Activated effector memory CD4-positive, alpha-beta T cell treated with anti-CD3 and anti-CD28 coated beads, Interleukin-2, amount 50 U/mL, for 16 hours (primary cell): ENCODE results near the gene OR4S2.

Experiments
- DNase-seq: peaks from one replicate; pipeline ENCODE4 v3.0.0-alpha.2; 2020

The OR4S2 gene, protein sequence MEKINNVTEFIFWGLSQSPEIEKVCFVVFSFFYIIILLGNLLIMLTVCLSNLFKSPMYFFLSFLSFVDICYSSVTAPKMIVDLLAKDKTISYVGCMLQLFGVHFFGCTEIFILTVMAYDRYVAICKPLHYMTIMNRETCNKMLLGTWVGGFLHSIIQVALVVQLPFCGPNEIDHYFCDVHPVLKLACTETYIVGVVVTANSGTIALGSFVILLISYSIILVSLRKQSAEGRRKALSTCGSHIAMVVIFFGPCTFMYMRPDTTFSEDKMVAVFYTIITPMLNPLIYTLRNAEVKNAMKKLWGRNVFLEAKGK

DNA sequence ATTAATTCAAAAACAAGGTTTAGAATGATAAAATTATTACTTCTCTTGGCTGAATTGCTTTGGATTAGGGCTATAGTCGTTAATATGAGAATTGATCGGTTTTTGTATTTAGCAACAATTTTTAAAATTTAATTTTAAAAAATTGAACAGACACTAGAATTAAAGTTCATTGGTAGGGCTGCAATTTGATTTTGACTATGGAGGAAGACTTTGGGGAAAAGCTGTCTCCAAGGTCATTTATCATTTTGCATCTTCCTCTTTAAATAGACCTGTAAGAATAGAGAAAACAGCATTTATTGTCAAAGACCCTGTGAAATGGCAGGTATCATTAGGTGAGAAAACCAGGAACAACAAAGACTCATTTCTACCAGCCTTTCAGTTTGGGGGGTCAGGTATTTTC is at the start of gene OR4S2:
OR4S2 (plus strand) TSS at position 301 of the 400 bp plus-strand sequence. CDS start 2,577 bp downstream, outside the sequence.
- DNase-seq = no peak

DNA sequence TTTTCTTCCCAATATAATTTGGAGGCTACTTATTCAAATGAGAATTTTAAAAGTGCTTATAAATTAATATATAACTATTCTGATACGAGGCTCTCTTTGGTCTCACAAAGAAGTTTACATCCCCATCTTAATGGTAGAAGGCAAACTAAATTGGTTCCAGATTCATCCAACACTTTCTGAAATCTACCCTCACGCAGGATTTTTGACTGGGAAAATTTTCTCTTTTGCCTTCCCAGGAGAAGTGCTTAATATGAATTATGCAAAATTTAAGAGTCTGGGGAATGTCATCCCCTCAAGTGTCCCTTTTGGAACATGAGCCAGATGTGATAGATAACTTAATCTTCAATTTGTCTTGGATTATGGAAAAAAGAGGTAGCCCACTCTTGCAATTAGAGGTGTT is 40.6 kb upstream of the OR4S2 start, which contains the start of gene OR4C11:
OR4C11 (minus strand) TSS at position 101 of the 400 bp plus-strand sequence. CDS start 3,272 bp downstream, outside the sequence.
- no peak for DNase-seq

DNA sequence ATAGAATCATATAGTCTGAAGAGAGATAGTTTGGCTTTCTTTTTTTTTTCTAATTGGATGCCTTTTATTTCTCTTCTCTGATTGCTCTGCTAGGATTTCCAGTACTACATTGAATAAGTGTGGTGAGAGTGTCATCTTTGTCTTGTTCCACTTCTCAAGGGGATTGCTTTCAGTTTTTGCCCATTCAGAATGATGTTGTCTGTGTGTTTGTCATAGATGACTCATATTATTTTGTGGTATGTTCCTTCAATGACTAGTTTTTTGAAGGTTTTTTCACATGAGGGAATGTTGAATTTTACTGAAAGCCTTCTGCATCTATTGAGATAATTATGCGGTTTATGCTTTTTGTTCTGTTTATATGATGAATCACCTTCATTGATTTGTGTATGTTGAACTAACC is 23.6 kb upstream of the OR4S2 start:
- DNase-seq = no peak

DNA sequence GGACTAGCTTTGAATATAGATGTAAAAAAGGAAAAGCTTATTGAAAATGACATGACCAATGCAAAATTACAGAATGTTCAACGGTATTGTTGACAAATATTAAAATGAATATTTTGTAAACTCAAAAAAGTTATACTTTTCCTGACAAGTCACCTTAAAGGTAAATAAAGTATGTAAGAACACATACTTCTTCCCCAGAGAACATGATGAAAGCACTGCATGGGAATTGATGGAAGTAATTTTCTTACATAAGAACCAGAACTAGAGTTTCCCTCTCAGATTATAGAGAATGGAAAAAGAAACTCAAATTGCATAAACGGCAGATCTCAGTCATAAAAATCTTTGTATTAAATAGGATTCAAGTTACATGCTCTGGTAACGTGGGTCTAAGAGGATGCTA is 13.3 kb upstream of the OR4S2 start, which contains the start of gene OR4P4:
OR4P4 (plus strand) TSS at position 301 of the 400 bp plus-strand sequence.
- no peak for DNase-seq

DNA sequence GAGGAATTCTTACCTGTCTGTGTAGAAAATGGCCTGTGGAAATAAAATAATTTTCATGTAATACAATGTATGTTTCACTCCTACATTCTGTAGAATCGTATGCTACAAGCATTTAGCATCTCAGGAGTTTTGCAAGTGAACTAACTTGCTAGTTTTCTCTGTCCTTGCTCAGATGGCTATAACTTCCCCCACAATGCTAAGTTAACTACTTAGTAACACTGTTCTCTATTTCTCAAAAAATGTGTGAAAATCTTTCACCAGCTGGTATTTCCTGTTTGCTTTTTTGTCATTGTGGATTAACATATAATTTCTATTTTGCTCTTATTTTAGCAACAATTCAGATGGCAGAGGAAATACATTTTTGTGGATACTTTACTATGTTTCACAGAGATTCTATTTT is 4.4 kb downstream of the OR4S2 start:
- DNase-seq = no peak

DNA sequence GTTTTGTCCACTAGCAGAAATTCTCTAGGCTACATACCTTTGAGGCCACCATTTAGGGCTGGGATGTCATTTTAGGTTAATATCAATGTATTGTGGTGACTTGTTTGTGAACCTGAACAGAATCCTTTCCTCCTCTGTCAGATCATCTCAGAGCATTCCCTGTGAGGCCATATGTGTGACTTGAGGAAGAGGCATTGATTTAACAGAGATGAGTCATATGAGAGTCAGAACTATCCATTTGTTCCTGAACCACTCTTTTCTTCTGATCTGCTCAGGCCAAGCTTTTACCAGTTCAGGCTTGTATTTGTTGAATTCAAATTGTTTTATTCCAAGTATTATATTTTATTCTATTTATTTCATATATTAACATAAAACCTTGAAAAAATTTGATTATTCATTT is 7.0 kb downstream of the OR4S2 start:
- DNase-seq = no peak

DNA sequence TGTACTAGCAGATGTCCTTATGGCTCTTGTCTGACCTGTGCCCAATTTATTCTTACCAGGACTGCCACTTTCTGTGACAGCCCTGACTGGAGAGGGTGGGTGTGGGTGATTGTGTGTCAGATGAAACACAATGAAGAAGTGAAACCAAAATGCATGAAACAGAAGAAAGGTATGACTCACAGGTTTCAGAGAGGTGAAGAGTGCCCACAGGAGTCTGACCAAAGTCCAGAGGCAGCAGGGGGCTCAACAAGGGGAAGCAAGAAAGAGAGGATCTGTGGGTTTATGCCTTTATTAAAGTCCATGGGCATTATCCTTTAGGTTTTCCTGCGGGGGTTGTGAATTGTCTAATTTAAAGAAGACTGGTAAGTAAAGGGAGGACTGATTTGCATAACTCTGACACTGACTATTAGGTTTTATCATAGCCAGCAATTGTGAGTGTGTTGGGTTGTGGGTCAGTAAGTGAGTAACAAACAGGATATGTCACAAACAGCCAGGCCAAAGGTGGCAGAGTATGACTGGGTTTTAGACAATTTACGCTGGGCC is 10.0 kb downstream of the OR4S2 start:
- DNase-seq = no peak

DNA sequence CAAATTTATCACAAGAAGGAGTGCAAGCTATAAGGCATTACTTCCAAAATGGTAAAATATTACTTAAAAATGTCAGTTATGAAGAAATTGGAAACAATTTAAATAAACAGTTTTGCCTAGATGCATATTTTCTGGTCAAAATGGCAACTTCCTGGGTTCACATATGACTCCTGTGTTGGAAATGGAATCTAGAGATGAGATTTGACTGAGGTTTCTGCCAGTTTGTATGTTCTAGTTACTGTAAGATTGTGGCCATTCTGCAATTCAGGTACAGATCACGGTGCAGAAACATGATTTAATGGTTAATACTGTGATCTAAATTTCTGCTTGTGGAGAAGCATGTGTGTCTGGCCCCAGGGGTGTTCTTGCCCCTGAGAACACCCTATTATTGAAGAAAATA is 10.5 kb downstream of the OR4S2 start:
- no peak for DNase-seq

DNA sequence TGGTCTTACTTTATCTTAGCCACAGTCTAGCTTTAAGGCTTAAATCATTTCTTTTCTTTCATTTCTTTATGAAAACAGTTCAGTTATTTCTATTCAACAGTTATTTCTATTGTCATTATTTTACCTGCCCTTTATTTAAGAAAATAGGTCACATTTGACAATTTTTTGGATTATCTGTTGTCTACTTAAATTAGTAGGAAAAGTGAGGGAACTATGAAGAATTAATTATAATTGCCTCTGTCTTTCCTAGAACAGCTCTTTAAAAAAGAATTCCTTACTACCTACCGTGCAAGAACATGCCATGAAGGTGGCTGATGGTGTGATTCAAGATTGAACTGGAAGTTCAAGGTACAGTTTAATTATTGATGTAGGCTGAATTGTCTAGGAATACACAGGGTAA is 13.8 kb downstream of the OR4S2 start, which contains the start of gene OR4C6:
OR4C6 (plus strand) TSS at position 301 of the 400 bp plus-strand sequence. CDS start 2,966 bp downstream, outside the sequence.
- DNase-seq = no peak

DNA sequence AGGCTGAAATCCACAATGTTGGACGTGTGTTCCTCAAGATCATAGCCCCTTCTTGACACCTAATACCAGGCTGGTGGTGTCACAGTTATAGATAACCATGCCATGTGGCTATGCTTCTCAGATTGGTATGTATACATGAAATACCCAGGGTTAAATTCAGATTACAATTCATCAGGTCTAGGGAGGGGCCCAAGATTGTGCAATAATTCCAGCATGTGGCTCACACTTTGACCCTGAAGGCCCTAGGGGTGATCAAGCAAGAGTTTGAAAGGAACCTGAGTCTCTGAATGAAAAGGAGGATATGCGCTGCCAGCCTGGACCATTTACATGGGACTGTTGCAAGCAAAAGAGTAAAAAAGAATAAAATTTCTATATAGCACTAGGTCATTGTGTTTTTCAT is 21.2 kb downstream of the OR4S2 start:
- no peak for DNase-seq

DNA sequence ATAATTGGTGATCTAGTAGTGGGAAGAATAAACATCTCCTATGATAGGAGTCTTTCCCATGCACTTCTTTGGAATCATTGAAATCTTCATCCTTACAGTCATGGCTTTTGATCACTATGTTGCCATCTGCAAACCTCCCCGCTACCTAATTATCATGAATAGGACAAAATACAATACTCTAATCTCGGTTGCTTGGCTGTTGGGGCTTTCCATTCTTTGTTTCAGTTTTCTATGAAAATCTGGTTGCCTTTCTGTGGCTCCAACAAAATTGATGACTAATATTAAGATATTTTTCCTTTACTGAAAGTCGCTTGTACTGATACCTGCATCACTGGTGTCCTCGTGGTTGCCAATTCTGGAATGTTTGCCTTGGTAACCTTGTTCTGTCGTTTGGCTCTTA is 25.7 kb downstream of the OR4S2 start:
- no peak for DNase-seq

DNA sequence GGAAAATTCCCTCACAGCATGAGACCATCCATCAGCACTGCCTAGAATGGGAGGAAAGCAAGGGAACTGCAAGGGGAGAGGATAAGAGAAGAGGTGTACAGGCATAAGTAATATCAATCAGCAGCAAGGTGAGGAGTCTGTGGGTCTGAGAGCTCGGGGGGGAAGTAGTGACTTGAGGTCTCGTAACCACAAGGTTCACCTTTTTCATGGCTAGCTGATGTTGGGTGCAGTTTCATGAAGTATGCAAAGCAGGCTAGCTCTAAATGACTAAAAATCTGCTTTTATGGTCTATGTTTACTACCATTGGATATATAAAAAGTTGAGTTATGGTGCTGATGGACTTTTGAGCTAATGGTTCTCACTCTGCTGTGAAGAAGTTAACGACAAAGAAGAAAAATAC is 49.7 kb downstream of the OR4S2 start:
- no peak for DNase-seq

DNA sequence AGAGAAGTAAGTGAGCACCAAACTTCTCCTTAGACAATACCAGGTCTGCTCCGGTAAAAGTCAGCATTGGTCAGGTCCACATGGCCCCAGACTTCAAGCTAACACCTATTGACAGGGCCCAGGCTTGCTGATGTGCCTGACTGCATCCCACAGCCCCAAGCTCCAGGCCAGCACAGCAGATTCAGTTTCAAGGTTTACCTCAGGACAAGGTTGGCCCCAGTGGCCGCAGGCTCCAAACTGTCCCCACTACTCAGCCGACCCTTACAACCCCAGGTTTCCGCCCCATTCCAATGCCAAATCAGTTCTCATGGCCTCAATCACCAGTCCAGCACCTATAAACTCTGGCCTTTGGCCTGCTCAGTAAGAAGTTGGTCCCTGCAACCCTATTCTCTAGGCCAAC is 53.3 kb downstream of the OR4S2 start:
- DNase-seq = no peak
